GM20431 (cell line): Measurements from ENCODE around the gene RNPS1.
"Not testable (repeated sequence)": the region's sequence is repeated elsewhere in the genome, so short reads cannot be mapped to it uniquely, and the experiment has no call there.

Experiments
- in situ Hi-C: fragments of 300-500 bp; cut with MseI, MboI; formaldehyde crosslinking; loops from one replicate; pipeline ENCODE4 v1.15.0; 2020; ENCODE audit warnings: low sequenced_read_pairs; ENCODE audit not compliant: unreplicated experiment

The RNPS1 gene

GRCh38 chr16:2263026-2263425 is 4.9 kb downstream of the RNPS1 start:
- in situ Hi-C loops, result not testable (repeated sequence)

DNA sequence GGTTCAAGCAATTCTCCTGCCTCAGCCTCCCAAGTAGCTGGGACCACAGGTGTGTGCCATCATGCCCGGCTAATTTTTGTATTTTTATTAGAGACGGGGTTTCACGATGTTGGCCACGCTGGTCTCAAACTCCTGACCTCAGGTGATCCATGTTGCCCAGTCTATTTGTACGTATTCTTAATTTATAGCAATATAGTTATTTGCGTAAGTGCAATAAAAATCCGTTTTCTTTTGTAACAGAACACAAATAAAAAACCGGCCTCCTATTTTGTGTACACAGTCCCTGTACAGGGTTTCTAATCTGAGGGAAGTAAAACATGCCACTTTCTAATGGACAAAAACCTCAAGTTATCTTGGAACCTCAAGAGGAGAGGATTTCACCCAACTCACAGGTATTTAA is 7.7 kb downstream of the RNPS1 start:
- in situ Hi-C loops, result no loop called here

DNA sequence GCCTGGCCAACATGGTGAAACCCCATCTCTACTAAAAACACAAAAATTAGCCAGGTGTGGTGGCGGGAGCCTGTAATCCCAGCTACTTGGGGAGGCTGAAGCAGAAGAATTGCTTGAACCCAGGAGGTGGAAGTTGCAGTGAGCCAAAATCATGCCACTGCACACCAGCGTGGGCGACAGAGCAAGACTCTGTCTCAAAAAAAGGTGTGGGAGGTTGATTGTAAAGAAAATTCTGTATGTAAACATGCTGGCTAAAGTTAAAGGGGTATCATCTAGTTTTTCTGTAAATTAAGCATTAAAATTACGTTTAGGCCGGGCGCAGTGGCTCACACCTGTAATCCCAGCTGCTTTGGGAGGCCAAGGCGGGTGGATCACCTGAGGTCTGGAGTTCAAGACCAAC is 9.4 kb downstream of the RNPS1 start:
- in situ Hi-C loops, result not testable (repeated sequence)

- in situ Hi-C loops, result no loop called here
Measured at GRCh38 chr16:2257726-2258125, 10.2 kb downstream of the RNPS1 start.

- in situ Hi-C loops, result no loop called here
Measured at GRCh38 chr16:2256531-2257140, 11.3 kb downstream of the RNPS1 start.

DNA sequence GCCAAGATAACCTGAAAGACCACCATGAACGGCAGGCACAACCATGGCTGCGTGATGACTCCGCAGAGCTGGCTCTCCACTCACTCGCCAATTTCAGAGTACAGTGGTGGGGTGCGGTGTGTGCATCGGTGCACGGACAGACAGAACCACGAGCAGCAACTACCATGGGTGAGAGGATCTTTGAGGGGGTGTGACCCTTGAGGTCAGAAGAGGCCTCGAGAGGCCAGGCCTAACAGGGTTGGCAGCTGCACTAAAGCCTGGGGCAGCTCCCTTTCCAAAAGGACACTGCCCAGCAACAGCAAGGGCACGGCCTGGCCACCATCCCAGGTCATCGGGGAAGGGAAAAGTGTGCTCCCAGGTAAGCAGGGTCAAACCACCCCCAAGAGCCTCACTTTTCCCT is 14.6 kb downstream of the RNPS1 start:
- in situ Hi-C loops, result no loop called here

- in situ Hi-C loops, result no loop called here
Measured at GRCh38 chr16:2252806-2253148, 15.1 kb downstream of the RNPS1 start.

DNA sequence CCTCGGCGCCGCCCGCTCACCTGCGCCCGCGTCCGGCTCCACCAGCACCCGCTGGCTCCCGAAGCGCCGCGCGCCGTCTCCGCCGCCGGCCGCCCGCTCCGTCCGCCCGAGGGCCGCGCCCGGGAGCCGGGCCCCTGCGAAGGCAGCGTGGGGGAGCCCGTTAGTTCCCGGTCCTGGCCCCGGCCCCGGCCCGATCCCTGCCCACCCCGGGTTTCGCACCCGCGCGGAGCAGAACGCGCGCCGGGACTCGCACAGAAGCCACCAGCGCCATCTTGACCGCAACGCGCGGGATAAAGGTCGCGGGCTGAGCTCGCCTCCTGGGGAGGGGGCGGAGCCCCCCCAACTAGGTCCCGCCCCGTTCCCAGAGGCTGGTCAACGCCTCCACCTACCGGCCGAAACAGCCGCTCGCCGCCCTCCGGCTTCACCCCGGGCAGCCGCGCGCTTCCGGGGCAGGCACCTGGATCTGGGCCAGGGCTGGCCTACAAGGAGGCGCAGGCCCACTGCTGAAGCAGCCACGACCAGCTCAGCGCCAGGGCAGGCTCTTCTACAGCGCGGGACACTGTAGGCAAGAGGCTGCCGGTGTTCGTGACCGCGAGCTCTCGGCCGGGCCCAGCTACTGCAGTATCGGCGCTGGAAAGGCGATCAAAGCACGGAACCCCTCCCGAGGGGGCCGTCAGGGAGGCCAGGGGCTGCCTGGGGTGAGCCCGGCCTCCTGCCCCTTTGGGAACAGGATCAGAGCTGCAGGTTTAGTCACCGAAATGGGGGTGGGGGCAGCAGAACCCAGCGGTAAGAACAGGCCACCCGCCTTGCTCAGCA is 16.4 kb downstream of the RNPS1 start, which contains the start of gene ECI1:
Gene ECI1, minus strand, starts transcription at position 292 of the 816 bp plus-strand sequence. Its CDS starts 21 bp downstream, at position 271.
- in situ Hi-C loops, result no loop called here

GRCh38 chr16:2250652-2251295 is 17.2 kb downstream of the RNPS1 start:
- in situ Hi-C loops, result no loop called here

GRCh38 chr16:2246301-2246885 is 21.5 kb downstream of the RNPS1 start:
- in situ Hi-C loops, result no loop called here

GRCh38 chr16:2244926-2245795 is 22.8 kb downstream of the RNPS1 start:
- in situ Hi-C loops, result no loop called here

GRCh38 chr16:2244301-2244700 is 23.6 kb downstream of the RNPS1 start:
- in situ Hi-C loops, result no loop called here

GRCh38 chr16:2243781-2244180 is 24.1 kb downstream of the RNPS1 start:
- in situ Hi-C loops, result no loop called here

- in situ Hi-C loops, result no loop called here
Measured at GRCh38 chr16:2243031-2243528, 24.8 kb downstream of the RNPS1 start.

- in situ Hi-C loops, result no loop called here
Measured at GRCh38 chr16:2242598-2242997, 25.3 kb downstream of the RNPS1 start.

- in situ Hi-C loops, result not testable (repeated sequence)
Measured at GRCh38 chr16:2240331-2240730, 27.6 kb downstream of the RNPS1 start.

DNA sequence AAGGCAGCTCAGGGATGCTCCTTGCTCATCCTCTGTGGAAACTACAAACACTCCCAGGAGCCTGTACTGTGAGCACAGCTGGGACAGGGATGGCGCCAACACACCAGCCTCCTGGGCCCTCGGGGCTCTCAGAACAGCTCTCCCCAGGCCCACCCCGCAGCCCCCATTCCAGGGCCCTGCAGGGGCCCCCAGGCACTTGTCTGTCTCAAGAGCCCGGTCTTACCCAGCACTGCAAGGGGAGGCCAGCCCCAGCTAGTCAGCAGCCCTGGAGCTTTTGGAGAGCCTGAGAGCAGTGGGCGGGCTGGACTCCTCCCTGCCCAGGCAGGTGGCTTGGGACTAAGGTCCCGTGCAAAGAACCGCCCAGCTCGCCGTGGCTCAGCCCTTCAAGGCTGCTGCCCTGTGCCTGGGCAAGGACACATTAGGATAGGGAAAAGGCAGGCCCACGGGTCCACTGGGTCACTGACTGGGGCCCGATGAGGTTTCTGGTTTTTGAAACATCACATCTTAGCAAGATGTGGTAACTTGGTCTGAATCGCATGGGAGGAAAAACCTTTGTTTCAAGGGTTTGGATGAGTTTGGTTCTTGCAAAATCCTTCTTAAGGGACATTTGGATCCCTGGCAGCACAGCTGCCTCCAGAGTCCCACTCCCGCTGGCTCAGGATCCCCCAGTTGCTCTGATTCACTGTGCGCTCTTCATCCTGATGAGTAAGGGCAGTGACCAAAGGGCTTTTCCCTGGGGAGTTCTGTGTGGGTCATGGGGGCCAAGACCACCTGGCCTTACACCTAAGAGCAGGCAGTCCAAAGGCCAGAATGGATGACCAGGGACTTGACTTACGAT is 28.9 kb downstream of the RNPS1 start:
- in situ Hi-C loops, result no loop called here

GRCh38 chr16:2238150-2238837 is 29.6 kb downstream of the RNPS1 start:
- in situ Hi-C loops, result no loop called here
